Peyer's patch (tissue), 4 donors: ENCODE measurements around the gene CDH4.

Experiments
- POLR2A ChIP-seq, 2 donors: fragments of 450-650 bp; IDR thresholded peaks; one replicate each; pipeline ENCODE4 v1.5.1; 2017; ENCODE audit warnings: antibody characterized with exemption in 2 of 2, mild to moderate bottlenecking in 2 of 2, moderate library complexity in 2 of 2
- TF ChIP-seq, protein P1 (sequence below), 6 experiments: fragments of 450-650 bp in 4 of 6; fragments of 200-600 bp in 2 of 6; sonication (generic) in 1 of 6; IDR thresholded peaks; one replicate each; pipeline ENCODE4 v1.5.1; 2017 to 2019; ENCODE audit warnings: antibody characterized with exemption in 6 of 6, mild to moderate bottlenecking in 3 of 6, moderate library complexity in 1 of 6

- TF ChIP-seq, protein P1, sequence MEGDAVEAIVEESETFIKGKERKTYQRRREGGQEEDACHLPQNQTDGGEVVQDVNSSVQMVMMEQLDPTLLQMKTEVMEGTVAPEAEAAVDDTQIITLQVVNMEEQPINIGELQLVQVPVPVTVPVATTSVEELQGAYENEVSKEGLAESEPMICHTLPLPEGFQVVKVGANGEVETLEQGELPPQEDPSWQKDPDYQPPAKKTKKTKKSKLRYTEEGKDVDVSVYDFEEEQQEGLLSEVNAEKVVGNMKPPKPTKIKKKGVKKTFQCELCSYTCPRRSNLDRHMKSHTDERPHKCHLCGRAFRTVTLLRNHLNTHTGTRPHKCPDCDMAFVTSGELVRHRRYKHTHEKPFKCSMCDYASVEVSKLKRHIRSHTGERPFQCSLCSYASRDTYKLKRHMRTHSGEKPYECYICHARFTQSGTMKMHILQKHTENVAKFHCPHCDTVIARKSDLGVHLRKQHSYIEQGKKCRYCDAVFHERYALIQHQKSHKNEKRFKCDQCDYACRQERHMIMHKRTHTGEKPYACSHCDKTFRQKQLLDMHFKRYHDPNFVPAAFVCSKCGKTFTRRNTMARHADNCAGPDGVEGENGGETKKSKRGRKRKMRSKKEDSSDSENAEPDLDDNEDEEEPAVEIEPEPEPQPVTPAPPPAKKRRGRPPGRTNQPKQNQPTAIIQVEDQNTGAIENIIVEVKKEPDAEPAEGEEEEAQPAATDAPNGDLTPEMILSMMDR (IDR thresholded peaks at IDR 0.05): no peak
- no peak for TF ChIP-seq POLR2A (IDR thresholded peaks at IDR 0.05)
Measured at GRCh38 chr20:61544910-61545889, 293.1 kb downstream of the CDH4 start.
